ENCODE results near the gene ZMYM3. TPM values are rescaled to one million over a fixed set of nuclear protein-coding genes. Genes with fewer than 3 reads are reported as not detected.

The ZMYM3 gene
- total and polyA plus RNA-seq, 2 of the 4 experiments (the other 2 are of a cell fraction): 10.0 to 28.1 TPM

- Histone ChIP-seq H3K4me2 (ENCODE audit: low read depth, low read length) (no peak overlapping the region), H3K56ac (ENCODE audit: extremely low read depth, insufficient read depth, low read length) (no peak overlapping the region), H4K8ac (ENCODE audit: low read depth in 2 of 2, low read length in 2 of 2) (no peak overlapping the region), H3K79me1 (ENCODE audit: low read depth in 1 of 2, low read length in 2 of 2) (peaks cover 10 to 17% of the 10 kb centered on the region in 2 experiments; a peak in 3 of 4 replicates), H2AK9ac (replicated peaks; ENCODE audit: low read depth, low read length, poor library complexity) (no peak overlapping the region), H4K91ac (ENCODE audit: insufficient read depth, low read depth, low read length) (no peak overlapping the region), H2BK5ac (ENCODE audit: low read depth, low read length, poor library complexity, severe bottlenecking) (no peak overlapping the region), H4K5ac (ENCODE audit: low read depth, low read length) (no peak overlapping the region), H3K9me3 (ENCODE audit: control insufficient read depth, insufficient read depth, low read length) (no peaks in the 10 kb centered on the region), H2BK15ac (ENCODE audit: low read depth, low read length) (no peak overlapping the region), H2AK5ac (ENCODE audit: low read depth, low read length) (no peak overlapping the region), H3K9me1 (ENCODE audit: insufficient read depth, low read length) (0 out of 2 replicates have a peak, but pooled peaks cover 3% of the 10 kb centered on the region), H3K36me3 (ENCODE audit: control insufficient read depth, insufficient read depth, low read length) (peaks cover 51% of the 10 kb centered on the region), H2BK20ac (ENCODE audit: low read depth, low read length) (no peak overlapping the region), H4K20me1 (ENCODE audit: insufficient read depth, low read length) (peaks cover 12% of the 10 kb centered on the region; the same call in 1 of the 2 replicates), H2AFZ (replicated peaks; ENCODE audit: low read length, poor library complexity) (no peak overlapping the region), H3K18ac (ENCODE audit: low read depth, low read length) (no peak overlapping the region), H3K4ac (ENCODE audit: low read depth, low read length) (no peak overlapping the region), H3K23ac (ENCODE audit: low read depth, low read length) (no peak overlapping the region), H3K27me3 (ENCODE audit: control insufficient read depth, insufficient read depth, low read length) (no peaks in the 10 kb centered on the region), H3K4me3 (ENCODE audit: insufficient read depth, low read depth, low read length) (no peak overlapping the region), H3K27ac (ENCODE audit: insufficient read depth, low read length) (no peak overlapping the region), H3K9ac (ENCODE audit: low read depth, low read length) (no peak overlapping the region), H3K4me1 (ENCODE audit: control insufficient read depth, insufficient read depth, low read length) (no peaks in the 10 kb centered on the region), H3K14ac (replicated peaks; ENCODE audit: low read depth, low read length) (no peak overlapping the region), H2BK120ac (ENCODE audit: low read depth, low read length) (no peak overlapping the region)
- ChIA-PET POLR2A (ENCODE audit: unreplicated experiment) (no interaction called here), CTCF (no interaction called here)
- DNase-seq: no peak
- no CpG with 5 or more reads among the region's 6 CpGs for WGBS, 2 experiments (ENCODE audit: extremely low coverage in 2 of 2, insufficient read length in 1 of 2)
- dilution Hi-C loops (cut with HindIII; ENCODE audit: low sequenced_read_pairs, unreplicated experiment): no loop called here
- intact Hi-C loops (cut with micrococcal nuclease): no loop called here
- ATAC-seq (ENCODE audit: low read depth): no peak
- in situ Hi-C loops (cut with MboI; ENCODE audit: low sequenced_read_pairs): no loop called here
- no peak for TF ChIP-seq POLR2A (IDR thresholded peaks at IDR 0.05; ENCODE audit: low read depth, low read length)
- TF ChIP-seq BHLHE40 (IDR thresholded peaks at IDR 0.05; ENCODE audit: low read depth, low read length): no peak
- no peak for TF ChIP-seq FOS (IDR thresholded peaks at IDR 0.05; ENCODE audit: low read depth, low read length)
- no peak for TF ChIP-seq ELK1 (IDR thresholded peaks at IDR 0.05; ENCODE audit: borderline replicate concordance, low read depth, low read length)
- no peak for TF ChIP-seq RAD21 (IDR thresholded peaks at IDR 0.05; ENCODE audit: low read length)
- TF ChIP-seq NFE2L2 (IDR thresholded peaks at IDR 0.05; ENCODE audit: low read depth, low read length): no peak
- TF ChIP-seq MAZ (IDR thresholded peaks at IDR 0.05; ENCODE audit: borderline replicate concordance, low read depth, low read length): no peak
- no peak for TF ChIP-seq CHD1 (IDR thresholded peaks at IDR 0.05; ENCODE audit: low read depth, low read length)
- TF ChIP-seq RCOR1 (IDR thresholded peaks at IDR 0.05; ENCODE audit: insufficient replicate concordance, low read length): no peak
- TF ChIP-seq CEBPB (IDR thresholded peaks at IDR 0.05; ENCODE audit: low read depth, low read length): no peak
- no peak for TF ChIP-seq MXI1 (IDR thresholded peaks at IDR 0.05; ENCODE audit: borderline replicate concordance, low read depth, low read length)
- no peak for TF ChIP-seq CTCF (conservative IDR thresholded peaks at IDR 0.05; ENCODE audit: low read depth, low read length)
- no peak for TF ChIP-seq MAFK (IDR thresholded peaks at IDR 0.05; ENCODE audit: low read depth, low read length)
- no peak for TF ChIP-seq RFX5 (IDR thresholded peaks at IDR 0.05; ENCODE audit: low read depth, low read length)
- no TSS peak for BruUV-seq (replicated peaks)
Observed at GRCh38 chrX:71296806-71297205, 42.9 kb upstream of the ZMYM3 start.

Data from IMR-90 (cell line).